Activated CD8-positive, alpha-beta memory T cell treated with anti-CD3 and anti-CD28 coated beads for 36 hours (primary cell): ENCODE measurements around the gene WNT16. TPM values are rescaled to one million over a fixed set of nuclear protein-coding genes. Genes with fewer than 3 reads are reported as not detected.

Experiments
- CTCF ChIA-PET: fragments of 350-600 bp; sonication (Branson Sonifier 250); formaldehyde crosslinking; loops from one replicate; lab custom pipeline; 2021; ENCODE audit warnings: antibody characterized with exemption; lab: Charles Lee
- POLR2A ChIA-PET: fragments of 350-600 bp; sonication (Branson Sonifier 250); formaldehyde crosslinking; loops from one replicate; lab custom pipeline; 2021; ENCODE audit warnings: antibody characterized with exemption; lab: Charles Lee
- total RNA-seq, 2 experiments: library from RNA; stranded (reverse); gene quantifications; one replicate each; pipeline ENCODE4 v1.2.3, GENCODE V29; 2021

Gene WNT16
- total RNA-seq, 2 experiments from 2014 or later = 0.29 TPM; not detected in 1

- ChIA-PET CTCF (no interaction called here), POLR2A (no interaction called here)
These were observed 6.3 kb downstream of the WNT16 start for GRCh38 chr7:121334875-121335648.

DNA sequence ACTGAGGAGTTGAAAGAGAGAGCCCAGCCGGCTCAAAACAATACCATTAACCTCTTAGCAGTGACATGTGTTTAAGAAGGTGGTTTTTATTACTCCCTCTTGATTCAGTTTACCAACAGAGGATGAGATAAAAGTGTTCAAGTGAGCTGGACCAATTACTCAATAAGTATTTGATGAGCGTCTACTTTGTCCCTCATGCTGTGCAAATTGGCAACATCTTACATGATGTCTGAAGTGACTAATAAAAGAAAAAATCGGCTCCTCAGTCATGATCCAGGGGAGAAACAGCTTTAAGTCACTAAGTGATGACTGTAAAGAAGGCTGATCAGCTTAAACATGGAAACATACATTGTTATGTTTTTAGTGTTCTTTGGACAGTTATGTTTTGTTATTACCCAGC, 7.8 kb downstream of the WNT16 start:
- ChIA-PET CTCF (no interaction called here), POLR2A (no interaction called here)

- ChIA-PET CTCF (no interaction called here), POLR2A (no interaction called here)
These were observed 8.6 kb downstream of the WNT16 start for GRCh38 chr7:121337398-121337797.

DNA sequence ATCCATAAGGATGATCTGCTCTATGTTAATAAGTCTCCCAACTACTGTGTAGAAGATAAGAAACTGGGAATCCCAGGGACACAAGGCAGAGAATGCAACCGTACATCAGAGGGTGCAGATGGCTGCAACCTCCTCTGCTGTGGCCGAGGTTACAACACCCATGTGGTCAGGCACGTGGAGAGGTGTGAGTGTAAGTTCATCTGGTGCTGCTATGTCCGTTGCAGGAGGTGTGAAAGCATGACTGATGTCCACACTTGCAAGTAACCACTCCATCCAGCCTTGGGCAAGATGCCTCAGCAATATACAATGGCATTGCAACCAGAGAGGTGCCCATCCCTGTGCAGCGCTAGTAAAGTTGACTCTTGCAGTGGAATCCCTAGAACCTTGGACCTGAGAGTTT, 10.3 kb downstream of the WNT16 start:
- ChIA-PET CTCF (no interaction called here), POLR2A (no interaction called here)

GRCh38 chr7:121341933-121342332, 13.1 kb downstream of the WNT16 start:
- CTCF ChIA-PET = interaction anchor here (0.7 kb wide), 1 partner anchor 238 kb away, joined by 3 read pairs; no protein-coding TSS in a partner anchor
- POLR2A ChIA-PET = no interaction called here

DNA sequence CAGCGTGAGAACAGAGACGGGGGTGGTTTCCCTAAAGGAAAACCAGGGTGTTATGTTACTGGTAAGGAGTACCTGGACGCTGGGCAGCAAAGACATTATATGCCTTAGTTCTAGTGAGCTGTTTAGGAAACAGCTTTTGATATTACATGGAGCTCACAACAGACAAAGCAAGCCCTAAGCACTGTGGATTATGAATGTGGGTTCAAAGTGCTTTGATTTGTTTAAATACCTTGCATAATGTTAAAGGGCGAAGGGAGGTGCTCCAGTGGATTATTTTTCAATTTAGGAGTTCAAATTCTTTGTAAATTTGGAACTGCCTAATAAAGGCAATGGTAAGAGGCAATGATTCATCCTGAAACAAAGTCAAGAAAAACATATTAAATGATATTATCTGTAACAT, 13.8 kb downstream of the WNT16 start:
- ChIA-PET CTCF (no interaction called here), POLR2A (no interaction called here)

- ChIA-PET CTCF (no interaction called here), POLR2A (no interaction called here)
These were observed 14.5 kb downstream of the WNT16 start for GRCh38 chr7:121343302-121343701.

DNA sequence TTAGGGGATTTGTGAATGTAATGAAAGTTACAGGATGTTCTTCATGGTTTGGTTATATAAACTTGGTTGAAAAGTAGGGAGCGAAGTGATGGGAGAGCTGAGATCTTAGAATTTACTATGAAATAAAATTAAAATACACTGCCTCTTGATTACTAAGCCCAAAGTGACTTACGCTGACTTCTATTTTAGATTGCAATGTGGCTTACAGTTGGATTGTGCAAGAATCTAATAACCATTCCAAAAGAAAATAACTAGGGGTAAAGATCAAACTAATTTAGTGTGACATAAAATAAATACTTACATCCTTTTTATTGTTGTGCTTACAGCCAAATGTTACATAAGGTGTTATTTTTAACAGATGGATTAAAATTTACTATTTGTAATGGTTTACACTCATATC, 15.3 kb downstream of the WNT16 start:
- CTCF ChIA-PET = no interaction called here
- POLR2A ChIA-PET = no interaction called here

DNA sequence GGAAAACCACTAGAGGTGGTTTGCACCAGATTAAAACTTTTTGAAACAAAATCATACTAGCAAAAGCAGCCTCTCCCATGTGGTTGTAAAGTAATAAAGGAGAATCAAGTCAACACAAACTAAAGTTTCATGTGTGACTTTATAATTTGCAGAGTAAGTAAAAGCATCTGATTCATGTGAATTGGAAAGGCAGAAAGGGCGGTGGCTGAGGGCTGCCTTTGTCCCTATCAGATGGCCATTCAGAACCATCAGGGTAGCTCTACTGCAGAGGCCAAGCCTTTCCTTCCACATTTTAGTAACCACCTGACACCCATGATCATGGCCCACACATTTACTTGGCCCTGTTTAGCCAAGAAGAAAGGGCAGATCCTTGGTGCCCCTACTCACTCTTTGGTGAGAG, 15.7 kb downstream of the WNT16 start:
- CTCF ChIA-PET = no interaction called here
- POLR2A ChIA-PET = no interaction called here

DNA sequence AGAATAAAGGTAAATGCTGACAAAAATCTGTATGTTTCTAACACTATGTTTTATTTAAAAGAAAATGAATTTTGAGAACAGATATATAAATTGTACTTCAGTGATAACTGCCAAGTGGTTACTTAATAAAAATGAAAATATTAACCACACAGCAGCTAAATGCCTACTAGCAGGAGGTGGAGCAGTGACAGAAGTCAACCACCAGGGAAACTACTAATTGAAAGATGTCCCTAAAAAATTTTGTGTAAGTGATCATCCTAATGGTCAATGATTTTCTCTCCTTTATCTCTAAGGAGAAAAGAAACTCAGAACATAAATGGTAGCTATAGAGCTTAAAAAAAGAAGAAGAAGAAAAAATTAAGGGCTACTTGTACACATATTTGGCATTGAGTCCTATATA, 22.9 kb downstream of the WNT16 start:
- ChIA-PET POLR2A (interaction anchor here (0.5 kb wide), 1 partner anchor 198 kb away, joined by 3 read pairs; no protein-coding TSS in a partner anchor), CTCF (interaction anchor here (1.3 kb wide), 1 partner anchor 18 kb away, joined by 4 read pairs; no protein-coding TSS in a partner anchor)

- ChIA-PET POLR2A (no interaction called here), CTCF (no interaction called here)
These were observed 23.5 kb downstream of the WNT16 start for GRCh38 chr7:121352323-121352722.

- POLR2A ChIA-PET = no interaction called here
- CTCF ChIA-PET = no interaction called here
These were observed 26.8 kb downstream of the WNT16 start for GRCh38 chr7:121355574-121355973.

DNA sequence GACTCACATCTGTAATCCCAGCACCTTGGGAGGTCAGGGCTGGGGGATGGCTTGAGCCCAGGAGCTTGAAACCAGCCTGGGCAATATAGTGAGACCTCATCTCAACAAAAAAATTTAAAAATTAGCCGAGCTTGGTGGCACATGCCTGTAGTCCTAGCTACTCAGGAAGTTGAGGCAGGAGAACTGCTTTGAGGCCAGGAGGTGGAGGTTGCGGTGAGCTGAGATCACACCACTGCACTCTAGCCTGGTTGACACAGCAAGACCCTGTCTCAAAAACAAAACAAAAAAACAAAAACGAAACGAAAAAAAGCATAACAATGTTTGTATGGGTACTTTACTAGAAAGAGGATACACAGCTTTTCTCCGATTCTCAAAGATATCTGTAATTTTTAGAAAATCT, 31.8 kb downstream of the WNT16 start:
- POLR2A ChIA-PET = no interaction called here
- CTCF ChIA-PET = interaction anchor here (1.4 kb wide), 1 partner anchor 14 kb away, joined by 3 read pairs; no protein-coding TSS in a partner anchor

DNA sequence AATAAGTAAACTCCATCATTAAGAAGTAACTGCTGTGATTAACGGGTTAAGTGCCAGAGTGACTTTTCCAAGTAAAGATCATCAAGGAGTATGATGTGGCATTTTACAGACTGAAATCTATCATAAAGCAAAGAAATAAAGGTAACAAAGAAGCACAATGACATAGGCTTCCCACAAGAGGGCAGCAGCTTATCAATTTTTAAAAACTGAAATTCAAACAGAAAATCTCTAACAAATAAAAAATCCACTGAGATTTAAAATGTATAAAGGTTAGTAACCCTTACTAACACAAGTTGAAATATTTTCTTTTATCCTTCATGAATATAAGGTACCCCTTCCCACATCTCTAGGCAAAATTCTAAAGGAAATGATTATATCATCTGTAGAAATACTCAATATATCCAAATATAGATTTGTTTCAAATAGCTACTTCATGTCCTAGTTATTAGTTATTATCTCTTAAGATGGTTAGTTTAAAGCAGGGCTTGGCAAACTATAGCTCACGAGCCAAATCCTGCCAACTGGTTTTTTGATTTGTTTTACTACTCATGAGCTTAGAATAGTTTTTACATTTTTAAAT, 38.1 kb downstream of the WNT16 start:
- CTCF ChIA-PET = interaction anchor here (0.8 to 2.0 kb wide), 7 partner anchors 12 to 181 kb away, joined by 3 to 18 read pairs (median 5); partner anchors contain the start of gene FAM3C
- POLR2A ChIA-PET = no interaction called here

DNA sequence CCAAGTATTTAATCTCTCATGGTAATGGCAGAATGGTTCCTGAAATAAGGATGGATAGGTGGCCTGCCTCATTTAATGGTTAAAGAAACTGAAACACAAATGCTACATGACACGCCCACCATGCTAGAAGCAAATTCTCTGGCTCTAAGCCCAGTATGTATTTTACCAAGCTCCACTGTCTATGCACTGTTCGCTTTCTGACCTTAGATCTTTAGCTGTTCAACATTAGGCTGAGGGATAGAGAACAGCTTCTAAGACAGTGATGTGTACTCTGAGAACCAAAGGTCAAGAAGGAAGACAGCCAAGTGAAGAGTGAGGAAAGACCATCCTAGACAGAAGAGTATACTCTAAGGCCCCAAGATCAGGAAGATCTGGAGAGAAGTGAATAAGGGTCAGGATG, 40.7 kb downstream of the WNT16 start:
- CTCF ChIA-PET = interaction anchor here (1.3 kb wide), 1 partner anchor 18 kb away, joined by 4 read pairs; no protein-coding TSS in a partner anchor
- POLR2A ChIA-PET = no interaction called here

- CTCF ChIA-PET = interaction anchor here (1.6 kb wide), 1 partner anchor 25 kb away, joined by 6 read pairs; the partner anchor contains the start of gene FAM3C
- POLR2A ChIA-PET = interaction anchor here (0.6 kb wide), 1 partner anchor 159 kb away, joined by 16 read pairs; no protein-coding TSS in a partner anchor
These were observed 42.6 kb downstream of the WNT16 start for GRCh38 chr7:121371367-121371766.

DNA sequence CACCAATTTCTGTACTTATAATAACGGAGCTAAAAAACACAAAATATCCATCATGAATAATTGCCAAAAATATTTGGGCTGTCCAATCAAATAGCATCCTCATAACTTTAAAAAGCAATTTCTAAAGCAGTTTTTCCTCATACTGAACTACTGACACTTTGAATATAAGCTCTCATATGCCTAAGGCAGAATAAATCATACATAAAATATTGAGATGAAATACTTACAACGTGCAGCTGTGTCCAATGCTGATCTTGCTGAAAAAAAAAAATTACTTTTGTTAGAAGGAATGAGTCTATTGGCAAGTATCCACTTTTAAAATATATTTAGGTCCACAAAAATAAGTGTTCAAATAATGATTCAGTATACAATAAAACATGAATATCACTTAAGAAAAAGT, 43.1 kb downstream of the WNT16 start:
- ChIA-PET CTCF (interaction anchor here (1.6 kb wide), 1 partner anchor 24 kb away, joined by 6 read pairs; the partner anchor contains the start of gene FAM3C), POLR2A (no interaction called here)

DNA sequence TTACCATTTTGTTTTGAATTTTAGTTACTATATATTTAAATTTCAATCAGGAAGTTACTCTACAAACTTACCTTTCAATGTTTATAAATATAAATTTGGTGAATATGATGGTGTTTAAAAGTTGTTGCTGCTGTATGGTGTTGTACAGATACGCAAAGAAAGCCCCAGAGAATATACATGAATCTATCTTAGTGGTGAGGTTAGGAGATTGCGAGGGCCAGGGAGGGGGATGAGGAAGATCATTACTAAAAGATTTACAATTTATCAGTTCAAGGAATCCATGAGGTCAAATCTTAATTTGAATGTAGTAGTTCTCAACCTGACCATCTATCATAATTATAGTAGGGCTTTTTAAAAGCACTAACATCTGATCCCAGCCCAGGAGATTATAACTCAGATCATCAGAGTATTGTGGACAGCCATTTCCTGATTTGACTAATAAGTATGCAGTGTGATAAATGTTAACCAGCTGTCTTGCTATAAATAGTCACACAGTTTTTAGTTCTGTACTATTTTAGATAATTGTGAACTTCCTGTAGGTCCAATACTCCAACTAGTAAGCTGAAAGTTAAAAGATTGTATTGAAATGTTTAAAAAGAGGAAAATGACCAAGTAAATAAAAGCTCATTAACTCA, 43.7 kb downstream of the WNT16 start:
- POLR2A ChIA-PET = interaction anchor here (0.7 kb wide), 1 partner anchor 158 kb away, joined by 3 read pairs; no protein-coding TSS in a partner anchor
- CTCF ChIA-PET = interaction anchor here (1.0 to 1.6 kb wide), 3 partner anchors 14 to 24 kb away, joined by 3 to 6 read pairs (median 3); partner anchors contain the start of gene FAM3C

GRCh38 chr7:121373177-121373576, 44.4 kb downstream of the WNT16 start:
- CTCF ChIA-PET = interaction anchor here (1.0 kb wide), 2 partner anchors 13 to 15 kb away, joined by 3 read pairs; no protein-coding TSS in a partner anchor
- POLR2A ChIA-PET = interaction anchor here (0.7 kb wide), 1 partner anchor 157 kb away, joined by 3 read pairs; no protein-coding TSS in a partner anchor

DNA sequence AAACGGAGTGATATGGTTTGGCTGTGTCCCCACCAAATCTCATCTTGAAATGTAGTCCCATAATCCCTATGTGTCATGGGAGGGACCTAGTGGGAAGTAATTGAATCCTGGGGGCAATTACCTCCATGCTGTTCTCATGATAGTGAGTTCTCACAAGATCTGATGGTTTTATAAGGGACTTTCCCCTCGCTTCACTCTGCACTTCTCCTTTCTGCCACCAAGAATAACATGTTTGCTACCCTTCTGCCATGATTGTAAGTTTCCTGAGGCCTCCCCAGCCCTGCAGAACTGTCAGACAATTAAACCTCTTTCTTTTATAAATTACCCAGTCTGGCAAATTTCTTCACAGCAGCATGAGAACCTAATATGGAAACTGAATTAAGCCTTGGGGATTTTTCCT, 48.2 kb downstream of the WNT16 start:
- ChIA-PET CTCF (no interaction called here), POLR2A (no interaction called here)
